Activated T-helper 1 cell treated with anti-CD3 and anti-CD28 coated beads, Interleukin-2, amount 50 U/mL, for 16 hours (primary cell): ENCODE results near the gene BSG.
"Not testable (repeated sequence)": the region's sequence is repeated elsewhere in the genome, so short reads cannot be mapped to it uniquely, and the experiment has no call there.

Experiments
- DNase-seq, 2 donors: peaks; one replicate each; pipeline ENCODE4 v3.0.0-alpha.2; 2020; ENCODE audit warnings: low read depth in 1 of 2, low spot score in 1 of 2

Gene BSG

DNA sequence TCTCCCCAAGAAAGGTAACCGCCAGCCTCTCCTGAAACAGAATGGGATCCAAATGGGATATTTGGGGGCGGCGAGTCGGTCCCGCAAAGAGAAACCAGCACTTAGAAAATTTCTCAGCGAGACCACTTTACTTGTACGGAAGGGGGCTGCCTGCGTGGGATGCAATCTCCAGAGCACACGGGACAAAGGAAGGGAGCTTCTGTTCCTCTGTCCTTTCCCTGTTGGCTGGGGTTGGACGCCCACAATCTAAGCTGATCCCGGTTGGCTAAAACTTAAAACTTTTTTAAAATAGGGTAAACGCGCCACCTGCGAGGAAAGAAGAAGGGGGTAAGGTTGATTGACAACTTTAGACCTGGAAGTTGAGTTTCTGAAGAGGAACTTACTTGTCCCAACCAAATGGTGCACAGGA, 826 bp upstream of the BSG start:
- DNase-seq = no peak

GRCh38 chr19:572743-573518, 535 bp downstream of the BSG start:
- no peak for DNase-seq

DNA sequence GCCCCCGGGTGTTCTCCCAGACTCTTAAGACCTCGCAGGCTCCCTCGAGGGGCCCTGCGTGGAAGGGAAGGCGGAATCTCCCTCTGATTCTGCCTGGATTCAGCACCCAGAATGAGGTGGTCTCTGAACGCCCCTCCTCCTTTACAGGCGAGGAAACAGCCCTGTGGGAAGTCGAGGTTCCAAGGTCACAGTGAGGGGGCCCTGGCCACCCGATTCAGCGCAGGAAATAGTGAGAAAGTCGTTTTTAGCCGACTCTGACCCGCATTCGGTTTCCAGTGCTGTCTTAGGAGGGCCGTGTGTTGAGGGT, 1.1 kb downstream of the BSG start:
- DNase-seq = no peak

- no peak for DNase-seq
These were observed 2.5 kb downstream of the BSG start for GRCh38 chr19:574658-575526.

- no peak for DNase-seq
These were observed 3.4 kb downstream of the BSG start for GRCh38 chr19:575527-576506.

GRCh38 chr19:576768-577438, 4.5 kb downstream of the BSG start:
- no peak for DNase-seq

DNA sequence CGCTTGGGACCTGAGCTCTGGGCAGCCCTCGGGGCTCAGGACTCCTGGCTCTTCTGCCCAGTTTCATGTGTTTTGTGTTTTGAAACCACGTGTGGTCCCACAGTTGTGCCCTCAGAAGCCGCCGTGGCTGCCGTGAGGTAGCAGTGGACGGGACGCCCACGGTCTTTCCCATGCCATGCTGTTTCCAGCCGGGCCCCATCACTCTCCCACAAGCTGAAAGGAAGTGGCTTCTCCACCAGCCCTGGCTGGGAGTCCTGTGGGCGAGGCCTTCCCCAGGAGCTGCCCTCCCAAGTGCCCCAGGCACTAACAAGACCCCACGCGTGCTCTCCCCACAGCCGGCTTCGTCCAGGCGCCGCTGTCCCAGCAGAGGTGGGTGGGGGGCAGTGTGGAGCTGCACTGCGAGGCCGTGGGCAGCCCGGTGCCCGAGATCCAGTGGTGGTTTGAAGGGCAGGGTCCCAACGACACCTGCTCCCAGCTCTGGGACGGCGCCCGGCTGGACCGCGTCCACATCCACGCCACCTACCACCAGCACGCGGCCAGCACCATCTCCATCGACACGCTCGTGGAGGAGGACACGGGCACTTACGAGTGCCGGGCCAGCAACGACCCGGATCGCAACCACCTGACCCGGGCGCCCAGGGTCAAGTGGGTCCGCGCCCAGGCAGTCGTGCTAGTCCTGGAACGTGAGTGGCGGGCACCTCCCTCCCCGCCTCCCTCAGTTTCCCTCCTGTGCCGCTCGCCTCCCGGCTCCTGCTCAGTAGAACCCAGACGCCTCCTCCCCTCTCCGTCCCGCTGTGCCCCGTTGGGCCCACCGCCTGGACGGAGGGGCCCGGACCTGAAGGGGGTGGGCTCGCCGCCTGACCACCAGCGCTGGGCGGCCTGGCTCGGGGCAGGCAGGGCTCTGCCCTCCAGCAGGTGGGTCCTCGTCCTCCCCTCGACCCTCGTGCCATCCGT, 5.3 kb downstream of the BSG start:
- DNase-seq = no peak

DNA sequence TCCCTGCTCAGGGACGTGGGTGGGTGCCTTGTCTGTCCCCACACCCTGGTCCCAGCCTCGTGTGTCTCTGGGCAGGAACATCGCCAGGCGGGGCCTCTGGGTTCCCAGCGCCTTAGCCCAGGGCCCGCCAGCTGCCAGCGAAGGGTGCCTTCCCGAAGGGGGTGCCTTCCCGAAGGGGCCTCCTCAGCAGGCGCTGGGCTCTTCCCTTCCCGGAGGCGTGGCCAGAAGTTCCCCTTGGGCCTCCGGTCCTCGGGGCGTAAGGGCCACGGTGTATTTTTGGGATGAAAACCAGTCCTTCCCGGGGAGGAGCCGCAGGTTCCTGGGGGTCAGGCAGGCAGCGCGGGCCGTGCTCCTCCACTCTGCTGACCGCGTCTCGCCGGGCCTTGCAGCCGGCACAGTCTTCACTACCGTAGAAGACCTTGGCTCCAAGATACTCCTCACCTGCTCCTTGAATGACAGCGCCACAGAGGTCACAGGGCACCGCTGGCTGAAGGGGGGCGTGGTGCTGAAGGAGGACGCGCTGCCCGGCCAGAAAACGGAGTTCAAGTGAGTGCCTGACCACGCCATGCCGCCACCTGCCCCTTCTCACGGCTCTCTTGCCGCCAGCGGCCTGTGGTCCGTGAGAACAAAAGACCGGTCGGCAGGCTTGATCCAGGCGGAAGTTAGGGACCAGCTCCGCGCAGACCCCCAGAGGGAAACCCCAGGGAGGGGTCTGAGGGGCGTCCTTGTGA, 6.9 kb downstream of the BSG start:
- no peak for DNase-seq

- no peak for DNase-seq
These were observed 7.4 kb downstream of the BSG start for GRCh38 chr19:579842-580155.

- DNase-seq = no peak
These were observed 8.0 kb downstream of the BSG start for GRCh38 chr19:580274-580835.

DNA sequence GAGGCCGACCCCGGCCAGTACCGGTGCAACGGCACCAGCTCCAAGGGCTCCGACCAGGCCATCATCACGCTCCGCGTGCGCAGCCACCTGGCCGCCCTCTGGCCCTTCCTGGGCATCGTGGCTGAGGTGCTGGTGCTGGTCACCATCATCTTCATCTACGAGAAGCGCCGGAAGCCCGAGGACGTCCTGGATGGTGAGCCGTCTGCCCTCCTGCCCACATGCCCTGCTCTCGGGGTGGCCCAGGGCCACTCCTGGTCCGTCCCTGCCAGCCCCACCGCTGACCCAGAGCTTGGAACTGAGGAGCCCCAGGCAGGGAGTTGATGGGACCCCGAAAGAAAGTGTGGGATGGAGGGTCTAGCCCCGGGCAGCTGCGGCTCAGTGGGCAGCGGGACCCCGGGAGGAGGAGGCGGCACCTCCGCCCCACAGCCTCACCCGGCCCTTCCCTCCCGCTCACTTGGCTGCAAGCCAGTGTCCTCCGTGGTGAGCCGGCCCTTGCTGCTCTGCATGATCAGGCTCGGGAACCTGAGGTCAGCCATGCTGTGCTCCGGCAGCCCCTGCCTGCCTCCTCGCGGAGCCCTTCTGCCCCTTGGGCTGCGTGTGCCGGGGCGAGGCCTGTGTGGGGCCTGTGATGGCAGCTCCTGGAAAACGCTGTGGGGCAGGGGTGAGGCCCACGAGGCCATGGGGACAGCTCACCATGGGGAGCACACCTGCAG, 9.2 kb downstream of the BSG start:
- no peak for DNase-seq

- no peak for DNase-seq
These were observed 10.3 kb downstream of the BSG start for GRCh38 chr19:582497-583197.

GRCh38 chr19:583198-583967, 11.0 kb downstream of the BSG start:
- no peak for DNase-seq

GRCh38 chr19:583968-584239, 11.5 kb downstream of the BSG start:
- no peak for DNase-seq

DNA sequence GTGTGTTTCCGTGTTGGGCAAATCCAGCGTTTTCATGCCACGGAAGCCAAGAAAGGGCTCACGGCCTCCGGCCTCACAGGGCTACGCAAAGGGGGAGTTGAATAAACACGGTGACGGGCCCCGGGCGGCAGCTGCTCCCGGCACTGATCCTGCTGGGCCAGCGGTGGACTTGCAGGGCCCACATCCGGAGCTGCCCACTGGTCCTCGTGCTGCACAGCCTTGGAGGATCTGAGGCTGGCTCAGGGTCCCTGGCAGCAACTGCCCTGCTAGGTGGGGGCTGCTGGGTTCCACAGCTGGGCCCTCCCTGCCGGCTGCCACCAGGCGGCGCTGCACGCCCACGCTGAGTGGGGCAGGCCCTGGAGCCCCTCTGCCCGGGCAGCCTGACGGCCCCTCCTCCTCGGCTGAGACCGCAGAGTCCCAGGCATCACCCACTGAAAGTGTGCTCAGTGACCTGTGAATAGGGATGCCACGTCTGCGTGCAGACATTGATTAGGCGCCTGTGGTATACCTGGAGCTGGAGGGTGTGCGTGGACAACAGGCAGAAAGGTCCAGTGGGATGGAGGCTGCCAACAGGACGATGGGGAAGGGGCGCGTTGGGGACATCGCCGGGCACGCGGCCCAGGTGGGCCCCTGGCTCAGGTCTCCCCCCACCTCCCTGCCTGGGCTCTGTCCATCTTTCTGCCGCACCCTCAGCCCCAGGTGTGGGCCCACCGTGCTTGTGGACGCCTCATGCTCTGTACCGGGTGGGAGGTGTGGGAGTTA, 12.0 kb downstream of the BSG start:
- DNase-seq = peak; percentile 51 to 56

- not testable (repeated sequence) for DNase-seq
These were observed 12.8 kb downstream of the BSG start for GRCh38 chr19:585146-585545.
